ENCODE measurements around the gene UBXN1. TPM values are rescaled to one million over a fixed set of nuclear protein-coding genes. Genes with fewer than 3 reads are reported as not detected.
A peak's percentile ranks its signal among the peaks of the same experiment; 100 is the strongest.

The UBXN1 gene
- total and polyA plus RNA-seq, 2 donors from 2014 or later: 89.2 to 139 TPM

GRCh38 chr11:62689421-62690183 lies 10.7 kb upstream of the UBXN1 start, which contains the start of gene LRRN4CL:
Gene LRRN4CL (minus strand): TSS chr11:62689530. CDS start chr11:62688508, 1,022 bp downstream.
- Histone ChIP-seq H3K36me3 (ENCODE audit: control insufficient read depth in 2 of 3, insufficient read depth in 3 of 3, low read length in 3 of 3) (peaks cover 5 to 32% (median 12%) of the 10 kb centered on the region in 3 donors), H3K4me1 (ENCODE audit: control insufficient read depth in 2 of 3, insufficient read depth in 2 of 3, low read depth in 1 of 3, low read length in 3 of 3) (peaks cover 4 to 9% (median 8%) of the 10 kb centered on the region in 3 donors), H3K27ac (ENCODE audit: low read depth in 2 of 2, low read length in 2 of 2) (no peak within 1 kb of the TSS), H3K9ac (ENCODE audit: low read length in 3 of 3) (peak within 1 kb of the TSS in 2 of 3 donors; percentile 10 to 46), H3K4me3 (ENCODE audit: low read length in 3 of 3) (peak within 1 kb of the TSS; percentile 16 to 34 (median 32)), H3K9me3 (ENCODE audit: control insufficient read depth in 2 of 3, insufficient read depth in 1 of 3, low read length in 3 of 3) (no peaks in the 10 kb centered on the region), H3K27me3 (ENCODE audit: control insufficient read depth, insufficient read depth, low read length) (no peaks in the 10 kb centered on the region)
- DNase-seq (peak in 1 of 5 donors; percentile 68), FAIRE-seq (no peak)
- TF ChIP-seq CTCF (IDR thresholded peaks at IDR 0.05; ENCODE audit: borderline replicate concordance, extremely low read depth, insufficient read depth): no peak
- intact Hi-C loops (cut with DNase I): loop anchor here (10.0 kb wide), 1 partner anchor 295 kb away; no protein-coding TSS in a partner anchor

GRCh38 chr11:62688491-62688890 lies 9.6 kb upstream of the UBXN1 start:
- intact Hi-C loops (cut with DNase I): no loop called here
- Histone ChIP-seq H3K4me3 (ENCODE audit: low read length in 3 of 3) (peak overlapping the region; percentile 16 to 34 (median 32)), H3K27ac (ENCODE audit: low read depth in 2 of 2, low read length in 2 of 2) (no peak overlapping the region), H3K4me1 (ENCODE audit: control insufficient read depth in 2 of 3, insufficient read depth in 2 of 3, low read depth in 1 of 3, low read length in 3 of 3) (peaks cover 4 to 9% (median 8%) of the 10 kb centered on the region in 3 donors), H3K27me3 (ENCODE audit: control insufficient read depth, insufficient read depth, low read length) (no peaks in the 10 kb centered on the region), H3K9ac (ENCODE audit: low read length in 3 of 3) (peak overlapping the region in 2 of 3 donors; percentile 10 to 46), H3K9me3 (ENCODE audit: control insufficient read depth in 2 of 3, insufficient read depth in 1 of 3, low read length in 3 of 3) (no peaks in the 10 kb centered on the region), H3K36me3 (ENCODE audit: control insufficient read depth in 2 of 3, insufficient read depth in 3 of 3, low read length in 3 of 3) (peaks cover 5 to 31% (median 12%) of the 10 kb centered on the region in 3 donors)
- DNase-seq (peak in 1 of 5 donors; percentile 38), FAIRE-seq (no peak)
- no peak for TF ChIP-seq CTCF (IDR thresholded peaks at IDR 0.05; ENCODE audit: borderline replicate concordance, extremely low read depth, insufficient read depth)

- Histone ChIP-seq H3K4me3 (ENCODE audit: low read length in 3 of 3) (peak overlapping the region in 2 of 3 donors; percentile 32 to 34), H3K9me3 (ENCODE audit: control insufficient read depth in 2 of 3, insufficient read depth in 1 of 3, low read length in 3 of 3) (no peaks in the 10 kb centered on the region), H3K27ac (ENCODE audit: low read depth in 2 of 2, low read length in 2 of 2) (no peak overlapping the region), H3K4me1 (ENCODE audit: control insufficient read depth in 2 of 3, insufficient read depth in 2 of 3, low read depth in 1 of 3, low read length in 3 of 3) (peaks cover 4 to 9% (median 8%) of the 10 kb centered on the region in 3 donors), H3K36me3 (ENCODE audit: control insufficient read depth in 2 of 3, insufficient read depth in 3 of 3, low read length in 3 of 3) (peaks cover 5 to 23% (median 12%) of the 10 kb centered on the region in 3 donors), H3K27me3 (ENCODE audit: control insufficient read depth, insufficient read depth, low read length) (no peaks in the 10 kb centered on the region), H3K9ac (ENCODE audit: low read length in 3 of 3) (peak overlapping the region in 1 of 3 donors; percentile 46)
- intact Hi-C loops (cut with DNase I): no loop called here
- no peak for TF ChIP-seq CTCF (IDR thresholded peaks at IDR 0.05; ENCODE audit: borderline replicate concordance, extremely low read depth, insufficient read depth)
- FAIRE-seq: no peak
- peak; percentile 66 to 74 (median 70) for DNase-seq
Measured at GRCh38 chr11:62687508-62688396, 8.9 kb upstream of the UBXN1 start.
